H1 (cell line): ENCODE measurements around the gene GPANK1. TPM values are rescaled to one million over a fixed set of nuclear protein-coding genes. Genes with fewer than 3 reads are reported as not detected.

Source experiments
- CTCF ChIA-PET: fragments of 300-600 bp; sonication (Branson Sonifier 250); formaldehyde crosslinking; loops from one replicate; lab custom pipeline; 2021; ENCODE audit not compliant: partially characterized antibody; lab: Charles Lee
- POLR2A ChIA-PET: fragments of 300-600 bp; sonication (Branson Sonifier 250); formaldehyde crosslinking; loops from one replicate; lab custom pipeline; 2021; ENCODE audit warnings: inconsistent platforms; ENCODE audit not compliant: partially characterized antibody; lab: Charles Lee
- DNase-seq, 2 experiments: peaks; one replicate each; pipeline versions ENCODE4 v3.0.0 to v3.0.0-alpha.2; 2010 to 2022; ENCODE audit warnings: low spot score in 2 of 2, low read depth in 1 of 2, mixed read lengths in 1 of 2
- FAIRE-seq: peaks from 2 replicates; lab custom pipeline; 2011; peaks lifted over from hg19 to GRCh38; lab: Jason Lieb, UNC
- H2AFZ ChIP-seq: 2 replicates; pipeline ENCODE4 v1.8.1; 2012; ENCODE audit warnings: low read length, inconsistent platforms
- H2AK5ac ChIP-seq: 2 replicates; pipeline ENCODE4 v1.6.1; 2013; ENCODE audit warnings: low read depth, low read length
- H2BK120ac ChIP-seq: replicated peaks from 2 replicates; pipeline ENCODE3; 2013; ENCODE audit warnings: low read depth, low read length, inconsistent platforms
- H2BK12ac ChIP-seq: 2 replicates; pipeline ENCODE4 v1.6.1; 2013; ENCODE audit warnings: low read depth, low read length
- H2BK15ac ChIP-seq: 2 replicates; pipeline ENCODE4 v1.6.1; 2013; ENCODE audit warnings: low read length
- H2BK20ac ChIP-seq: 2 replicates; pipeline ENCODE4 v1.6.1; 2013; ENCODE audit warnings: low read length
- H2BK5ac ChIP-seq: 2 replicates; pipeline ENCODE4 v1.6.1; 2013; ENCODE audit warnings: low read depth, low read length
- H3K14ac ChIP-seq: 2 replicates; pipeline ENCODE4 v1.6.1; 2013; ENCODE audit warnings: inconsistent platforms; ENCODE audit not compliant: insufficient read length
- H3K18ac ChIP-seq: 2 replicates; pipeline ENCODE4 v1.6.1; 2013; ENCODE audit warnings: low read length; ENCODE audit errors: extremely low read depth
- H3K23ac ChIP-seq: 2 replicates; pipeline ENCODE4 v1.6.1; 2013; ENCODE audit warnings: inconsistent platforms; ENCODE audit not compliant: insufficient read length
- H3K23me2 ChIP-seq: 2 replicates; pipeline ENCODE4 v1.6.1; 2013; ENCODE audit warnings: low read depth, low read length
- H3K27ac ChIP-seq: 2 replicates; pipeline ENCODE4 v1.6.1; 2011; ENCODE audit warnings: low read depth, low read length, inconsistent platforms
- H3K27me3 ChIP-seq, 4 experiments: replicated peaks in 1 of 4; 1 replicate in 1 of 4; 2 replicates in 3 of 4; pipeline versions ENCODE4 v1.6.1 to v1.8.1; 2011 to 2013; ENCODE audit warnings: low read length in 3 of 4, mild to moderate bottlenecking in 3 of 4, inconsistent platforms in 2 of 4, mixed read lengths in 2 of 4, moderate library complexity in 1 of 4; ENCODE audit not compliant: control insufficient read depth in 3 of 4, insufficient read depth in 3 of 4; ENCODE audit errors: extremely low read depth in 1 of 4
- H3K36me3 ChIP-seq, 4 experiments: 2 replicates each; pipeline versions ENCODE4 v1.6.1 to v1.8.1; 2011 to 2013; ENCODE audit warnings: mild to moderate bottlenecking in 4 of 4, low read length in 3 of 4, moderate library complexity in 2 of 4, control low read depth in 1 of 4, inconsistent platforms in 1 of 4; ENCODE audit not compliant: insufficient read depth in 4 of 4, control insufficient read depth in 2 of 4
- H3K4ac ChIP-seq: replicated peaks from 2 replicates; pipeline ENCODE3; 2013; ENCODE audit warnings: low read length, low read depth, mixed read lengths, inconsistent platforms; ENCODE audit not compliant: insufficient read length
- H3K4me1 ChIP-seq, 4 experiments: replicated peaks in 1 of 4; 1 replicate in 1 of 4; 2 replicates in 3 of 4; pipeline versions ENCODE4 v1.6.1 to v1.8.1; 2011 to 2013; ENCODE audit warnings: low read length in 3 of 4, inconsistent platforms in 2 of 4, mixed read lengths in 1 of 4; ENCODE audit not compliant: insufficient read depth in 4 of 4, control insufficient read depth in 3 of 4
- H3K4me2 ChIP-seq, 2 experiments: 2 replicates each; pipeline versions ENCODE4 v1.6.1 to v1.8.1; 2011 to 2013; ENCODE audit warnings: low read depth in 2 of 2, low read length in 2 of 2, control low read depth in 1 of 2, inconsistent platforms in 1 of 2, mild to moderate bottlenecking in 1 of 2; ENCODE audit not compliant: insufficient read depth in 1 of 2
- H3K4me3 ChIP-seq, 4 experiments: fragments of 200-600, 300-600 bp in 1 of 4; sonication (generic), shearing (Covaris generic), sonication (Bioruptor Twin) in 1 of 4; 2 replicates each; pipeline versions ENCODE4 v1.5.1 to v1.8.1; 2011 to 2016; ENCODE audit warnings: low read length in 4 of 4, low read depth in 3 of 4, control low read depth in 2 of 4, inconsistent platforms in 2 of 4, mild to moderate bottlenecking in 2 of 4, mixed read lengths in 1 of 4, moderate library complexity in 1 of 4; ENCODE audit not compliant: insufficient read depth in 2 of 4; ENCODE audit errors: extremely low read depth in 1 of 4
- H3K56ac ChIP-seq: replicated peaks from 2 replicates; pipeline ENCODE3; 2013; ENCODE audit warnings: low read depth, mild to moderate bottlenecking, mixed read lengths, low read length, inconsistent platforms; ENCODE audit not compliant: insufficient read length
- H3K79me1 ChIP-seq: 2 replicates; pipeline ENCODE4 v1.6.1; 2013; ENCODE audit warnings: low read depth, low read length, control low read depth
- H3K79me2 ChIP-seq, 2 experiments: 2 replicates each; pipeline versions ENCODE4 v1.6.1 to v1.8.1; 2012 to 2013; ENCODE audit warnings: low read length in 2 of 2, mild to moderate bottlenecking in 2 of 2, inconsistent platforms in 1 of 2; ENCODE audit not compliant: insufficient read depth in 2 of 2, control insufficient read depth in 1 of 2
- H3K9ac ChIP-seq, 4 experiments: replicated peaks in 1 of 4; 1 replicate in 1 of 4; 2 replicates in 3 of 4; pipeline versions ENCODE4 v1.6.1 to v1.8.1; 2011 to 2013; ENCODE audit warnings: low read depth in 3 of 4, low read length in 3 of 4, control low read depth in 2 of 4, mild to moderate bottlenecking in 2 of 4, moderate library complexity in 2 of 4, inconsistent platforms in 1 of 4; ENCODE audit errors: extremely low read depth in 1 of 4
- H3K9me3 ChIP-seq, 2 experiments: 2 replicates each; pipeline versions ENCODE4 v1.6.1 to v1.8.1; 2012 to 2013; ENCODE audit warnings: mild to moderate bottlenecking in 2 of 2, moderate library complexity in 2 of 2, control low read depth in 1 of 2, inconsistent platforms in 1 of 2, low read depth in 1 of 2, low read length in 1 of 2, mixed read lengths in 1 of 2; ENCODE audit not compliant: insufficient read depth in 2 of 2
- H4K20me1 ChIP-seq, 2 experiments: replicated peaks in 1 of 2; 2 replicates each; pipeline versions ENCODE3 to v1.8.1; 2011 to 2013; ENCODE audit warnings: inconsistent platforms in 2 of 2, low read length in 2 of 2, mild to moderate bottlenecking in 1 of 2; ENCODE audit not compliant: insufficient read depth in 2 of 2, control insufficient read depth in 1 of 2
- H4K5ac ChIP-seq: 2 replicates; pipeline ENCODE4 v1.6.1; 2013; ENCODE audit warnings: low read length, low read depth, mixed read lengths, inconsistent platforms; ENCODE audit not compliant: insufficient read length
- H4K8ac ChIP-seq: 2 replicates; pipeline ENCODE4 v1.8.0; 2013; ENCODE audit warnings: mild to moderate bottlenecking, moderate library complexity, low read length, inconsistent platforms; ENCODE audit not compliant: insufficient read depth; ENCODE audit errors: extremely low read depth
- H4K91ac ChIP-seq: replicated peaks from 2 replicates; pipeline ENCODE3; 2013; ENCODE audit warnings: low read length, mixed read lengths, inconsistent platforms; ENCODE audit not compliant: insufficient read length
- CBX5 ChIP-seq: fragments of 300-800, 300-1000 bp; sonication (generic); IDR thresholded peaks from 2 replicates; pipeline ENCODE4 v1.7.1; 2016; ENCODE audit warnings: antibody characterized with exemption, low read length, low read depth
- EGR1 ChIP-seq: IDR thresholded peaks from 2 replicates; pipeline ENCODE4 v1.6.1; 2011; ENCODE audit warnings: low read depth, low read length, borderline replicate concordance
- EZH2 ChIP-seq: fragments of 200-600 bp; sonication (generic); IDR thresholded peaks from 2 replicates; pipeline ENCODE4 v1.7.1; 2012; ENCODE audit warnings: low read depth, mild to moderate bottlenecking, moderate library complexity, low read length, inconsistent platforms; ENCODE audit not compliant: severe bottlenecking
- GABPA ChIP-seq: IDR thresholded peaks from 2 replicates; pipeline ENCODE4 v1.6.1; 2011; ENCODE audit warnings: mild to moderate bottlenecking, low read length, moderate library complexity, borderline replicate concordance; ENCODE audit not compliant: insufficient read depth
- KDM5A ChIP-seq: fragments of 200-600 bp; IDR thresholded peaks from 2 replicates; pipeline ENCODE4 v1.7.1; 2012; ENCODE audit warnings: mild to moderate bottlenecking, low read length, inconsistent platforms, mixed read lengths
- MAFK ChIP-seq: IDR thresholded peaks from 2 replicates; pipeline ENCODE4 v1.6.1; 2012; ENCODE audit warnings: low read depth, mild to moderate bottlenecking, improper control_type of control experiment, low read length
- PHF8 ChIP-seq: fragments of 200-600 bp; sonication (generic); conservative IDR thresholded peaks from 2 replicates; pipeline ENCODE4 v1.7.1; 2012; ENCODE audit warnings: low read depth, mild to moderate bottlenecking, inconsistent platforms, low read length, moderate library complexity
- POLR2AphosphoS5 ChIP-seq: IDR thresholded peaks from 2 replicates; pipeline ENCODE4 v1.6.1; 2011; ENCODE audit warnings: low read depth, low read length
- RFX5 ChIP-seq: IDR thresholded peaks from 2 replicates; pipeline ENCODE4 v1.6.1; 2011; ENCODE audit warnings: low read depth, low read length, improper control_type of control experiment, borderline replicate concordance
- SP1 ChIP-seq: IDR thresholded peaks from 2 replicates; pipeline ENCODE4 v1.6.1; 2011; ENCODE audit warnings: low read depth, low read length
- SP2 ChIP-seq: IDR thresholded peaks from 2 replicates; pipeline ENCODE4 v1.6.1; 2012; ENCODE audit warnings: mild to moderate bottlenecking, low read length, inconsistent platforms
- TAF1 ChIP-seq: IDR thresholded peaks from 2 replicates; pipeline ENCODE4 v1.6.1; 2011; ENCODE audit warnings: mild to moderate bottlenecking, low read depth, low read length
- TBP ChIP-seq: IDR thresholded peaks from 2 replicates; pipeline ENCODE4 v1.6.1; 2011; ENCODE audit warnings: low read depth, low read length, improper control_type of control experiment
- ZNF274 ChIP-seq: IDR thresholded peaks from 2 replicates; pipeline ENCODE4 v1.7.0; 2012; ENCODE audit warnings: low read length, borderline replicate concordance; ENCODE audit errors: extremely low read depth
- WGBS, 2 experiments: shearing (Covaris generic) in 1 of 2; methylation state at CpG; one replicate each; pipeline versions ENCODE4 v1.1.6 to v1.1.7; 2013 to 2015; ENCODE audit warnings: low lambda C conversion rate in 2 of 2, mixed read lengths in 2 of 2, inconsistent platforms in 1 of 2, low coverage in 1 of 2, missing lambda C conversion rate in 1 of 2; ENCODE audit not compliant: insufficient replicate concordance in 2 of 2, insufficient coverage in 1 of 2, insufficient read length in 1 of 2; ENCODE audit errors: extremely low coverage in 1 of 2, missing lambda C conversion rate in 1 of 2; 5-methylcytosine and 5-hydroxymethylcytosine counted together
- polyA plus RNA-seq, 7 experiments: library from polyadenylated mRNA; depleted of rRNA in 3 of 7; stranded (reverse) in 5 of 7; unstranded in 2 of 7; fragments of >200 nt in 5 of 7; fragments of 200-250 nt in 2 of 7; gene quantifications; 1 replicate in 5 of 7; 2 replicates in 1 of 7; 4 replicates in 1 of 7; pipeline versions ENCODE4 v1.2.1 to v1.2.3, GENCODE V29; 2011 to 2013; ENCODE audit warnings: missing spikeins in 2 of 7, mixed read lengths in 2 of 7
- total RNA-seq: library from RNA; stranded (reverse); fragmentation: NEBNext Ultra II Directional; extraction: Animal tissue kit (Norgen Biotek cat#: 25700); gene quantifications from 2 replicates; pipeline ENCODE4 v1.2.1, GENCODE V29; 2021

GPANK1 gene
- total and polyA plus RNA-seq, 2 of the 8 experiments (the other 6 are each of a cell fraction or from before 2014, with no cell fraction given), result 24.5 to 30.2 TPM

GRCh38 chr6:31626952-31627351 lies 37.8 kb downstream of the GPANK1 start:
- Histone ChIP-seq H3K23ac (no peak overlapping the region), H3K4me1 (no peaks in the 10 kb centered on the region; a peak in 1 of 7 replicates), H3K23me2 (no peaks in the 10 kb centered on the region), H3K4me2 (no peak overlapping the region), H3K14ac (no peak overlapping the region), H3K36me3 (peaks cover 78 to 98% (median 89%) of the 10 kb centered on the region in 4 experiments), H3K79me1 (peaks cover 21% of the 10 kb centered on the region; the same call in 1 of the 2 replicates), H3K18ac (no peak overlapping the region), H2BK20ac (no peak overlapping the region), H3K79me2 (peaks cover 17 to 37% of the 10 kb centered on the region in 2 experiments), H3K56ac (no peak overlapping the region), H4K8ac (no peak overlapping the region), H4K20me1 (peaks cover 7 to 23% of the 10 kb centered on the region in 2 experiments), H4K5ac (no peak overlapping the region), H3K27me3 (no peaks in the 10 kb centered on the region), H4K91ac (no peak overlapping the region), H3K9me3 (no peaks in the 10 kb centered on the region), H2AFZ (no peak overlapping the region), H3K9ac (no peak overlapping the region), H2BK12ac (no peak overlapping the region), H2BK120ac (no peak overlapping the region), H3K27ac (no peak overlapping the region), H2BK15ac (no peak overlapping the region), H2BK5ac (no peak overlapping the region), H3K4me3 (no peak overlapping the region), H2AK5ac (no peak overlapping the region), H3K4ac (no peak overlapping the region)
- FAIRE-seq (no peak), DNase-seq (no peak)
- WGBS, 2 experiments, result 89% methylated on average over 10 of the region's 10 CpGs; no CpG with 5 or more reads in 1 of the 2 experiments
- ChIA-PET POLR2A (interaction anchor here (0.7 to 34.9 kb wide), 9 partner anchors 9 to 187 kb away, joined by 3 to 883 read pairs (median 5); partner anchors contain the start of genes AIF1, APOM, BAG6 and C6orf47), CTCF (interaction anchor here (0.8 to 3.2 kb wide), 5 partner anchors 8 to 25 kb away, joined by 3 to 10 read pairs (median 4); no protein-coding TSS in a partner anchor)
- TF ChIP-seq SP1 (no peak), TAF1 (no peak), SP2 (no peak), PHF8 (no peak), EZH2 (no peak), CBX5 (no peak), ZNF274 (no peak), KDM5A (no peak), MAFK (no peak), RFX5 (no peak), GABPA (no peak), POLR2AphosphoS5 (no peak), EGR1 (no peak), TBP (no peak)
